HAP-1 (cell line): ENCODE measurements around the gene ZNF236.
"Not testable (repeated sequence)": the region's sequence is repeated elsewhere in the genome, so short reads cannot be mapped to it uniquely, and the experiment has no call there.

Experiments used
- DNase-seq, 2 experiments: peaks; one replicate each; pipeline ENCODE4 v3.0.0-alpha.2; 2016 to 2020; ENCODE audit warnings: low spot score in 2 of 2
- H3K27me3 ChIP-seq: fragments of 250-450 bp; sonication (Bioruptor Pico); 2 replicates; pipeline ENCODE4 v1.5.1; 2020; ENCODE audit warnings: low read depth, mild to moderate bottlenecking, moderate library complexity
- H3K36me3 ChIP-seq: fragments of 250-450 bp; sonication (Bioruptor Pico); replicated peaks from 2 replicates; pipeline ENCODE4 v1.5.1; 2020; ENCODE audit warnings: mild to moderate bottlenecking
- H3K4me1 ChIP-seq: fragments of 250-450 bp; sonication (Bioruptor Pico); 2 replicates; pipeline ENCODE4 v1.5.1; 2020; ENCODE audit warnings: mild to moderate bottlenecking
- H3K4me3 ChIP-seq: fragments of 250-450 bp; sonication (Bioruptor Pico); 2 replicates; pipeline ENCODE4 v1.5.1; 2020; ENCODE audit warnings: mild to moderate bottlenecking, moderate library complexity
- H3K9me3 ChIP-seq: fragments of 250-450 bp; sonication (Bioruptor Pico); 2 replicates; pipeline ENCODE4 v1.5.1; 2020; ENCODE audit warnings: mild to moderate bottlenecking, moderate library complexity
- in situ Hi-C: fragments of 300-500 bp; cut with MboI; formaldehyde crosslinking; loops from 3 replicates; pipeline ENCODE4 v1.14.3; 2020; ENCODE audit warnings: low sequenced_read_pairs, inconsistent platforms, mixed read lengths

Gene ZNF236

DNA sequence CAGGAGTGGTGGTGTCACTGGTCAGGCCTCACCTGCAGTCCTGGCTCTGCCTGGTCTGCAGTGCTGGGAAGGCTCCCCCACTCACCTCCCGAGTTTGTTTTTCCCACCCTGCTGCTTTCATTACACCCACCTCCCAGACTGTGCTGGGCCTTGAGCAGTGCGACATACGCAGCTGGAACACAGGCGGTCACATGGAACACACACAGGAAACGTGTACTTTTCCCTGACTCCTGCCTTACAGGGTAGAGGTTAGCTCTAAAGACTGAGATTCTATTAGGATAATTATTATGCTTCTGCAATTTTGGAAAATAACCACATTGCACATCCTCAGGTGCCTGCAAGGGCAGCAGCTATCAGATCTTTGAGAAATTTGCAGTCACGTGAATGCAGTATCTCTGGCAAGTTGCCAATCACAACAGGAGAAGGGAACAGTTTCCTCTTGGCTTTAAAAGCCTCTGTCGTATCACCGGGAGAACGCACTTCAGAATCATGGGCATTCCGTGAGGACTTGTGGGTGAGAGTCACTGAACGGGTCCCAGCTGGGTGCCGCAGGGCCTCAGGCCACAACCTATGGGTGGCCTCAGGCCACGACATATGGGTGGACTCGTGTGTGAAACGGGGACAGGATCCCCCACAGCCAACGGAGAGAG is 136.5 kb downstream of the ZNF236 start:
- Histone ChIP-seq H3K36me3 (peaks cover 7% of the 10 kb centered on the region), H3K9me3 (no peaks in the 10 kb centered on the region), H3K4me1 (no peaks in the 10 kb centered on the region), H3K27me3 (no peaks in the 10 kb centered on the region), H3K4me3 (no peak overlapping the region)
- DNase-seq = no peak
- in situ Hi-C loops = loop anchor here (10.0 kb wide), 1 partner anchor 64 kb away; no protein-coding TSS in a partner anchor

DNA sequence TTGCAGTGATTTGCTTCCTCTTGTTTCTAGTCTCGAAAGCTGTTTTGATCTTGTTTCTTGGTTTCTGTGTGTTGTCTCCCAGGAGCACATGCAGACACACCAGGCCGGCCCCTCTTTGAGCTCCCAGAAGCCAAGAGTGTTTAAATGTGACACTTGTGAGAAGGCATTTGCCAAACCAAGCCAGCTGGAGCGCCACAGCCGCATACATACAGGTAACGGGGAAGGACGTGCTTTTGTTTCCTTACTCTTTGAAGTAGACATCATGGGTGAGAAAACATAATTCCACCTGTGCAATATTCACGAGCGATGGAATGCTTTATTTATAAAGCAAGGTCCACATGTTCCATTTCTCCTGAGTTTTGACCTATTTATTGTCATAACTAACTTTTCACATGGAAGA is 137.2 kb downstream of the ZNF236 start:
- in situ Hi-C loops = loop anchor here (10.0 kb wide), 1 partner anchor 65 kb away; no protein-coding TSS in a partner anchor
- Histone ChIP-seq H3K9me3 (no peaks in the 10 kb centered on the region), H3K4me1 (peaks cover 3% of the 10 kb centered on the region), H3K4me3 (no peak overlapping the region), H3K36me3 (peaks cover 7% of the 10 kb centered on the region; the same call in 1 of the 2 replicates), H3K27me3 (no peaks in the 10 kb centered on the region)
- DNase-seq = no peak

DNA sequence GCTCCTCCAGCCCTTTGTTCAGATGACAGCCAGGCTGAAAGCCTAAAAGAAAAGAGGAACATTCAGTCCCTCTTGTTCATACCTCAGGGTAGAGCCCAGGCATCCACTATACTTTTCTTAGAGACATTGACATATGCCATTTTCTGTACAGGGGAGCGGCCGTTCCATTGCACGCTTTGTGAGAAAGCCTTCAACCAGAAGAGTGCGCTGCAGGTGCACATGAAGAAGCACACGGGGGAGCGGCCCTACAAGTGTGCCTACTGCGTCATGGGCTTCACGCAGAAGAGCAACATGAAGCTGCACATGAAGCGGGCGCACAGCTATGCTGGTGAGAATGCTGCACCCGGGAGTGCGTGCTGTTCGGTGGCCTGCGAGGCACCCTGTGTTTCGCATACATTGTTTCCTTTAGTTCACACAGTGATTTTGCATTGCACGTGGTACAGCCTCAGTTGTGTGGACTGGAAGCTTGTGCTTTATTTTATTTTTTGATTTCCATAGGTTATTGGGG is 138.2 kb downstream of the ZNF236 start:
- H3K27me3 ChIP-seq = no peaks in the 10 kb centered on the region
- H3K9me3 ChIP-seq = no peaks in the 10 kb centered on the region
- in situ Hi-C loops = no loop called here
- DNase-seq = no peak
- H3K36me3 ChIP-seq = peaks cover 5% of the 10 kb centered on the region; the same call in 1 of the 2 replicates
- H3K4me3 ChIP-seq = no peak overlapping the region
- peaks cover 10% of the 10 kb centered on the region for H3K4me1 ChIP-seq

DNA sequence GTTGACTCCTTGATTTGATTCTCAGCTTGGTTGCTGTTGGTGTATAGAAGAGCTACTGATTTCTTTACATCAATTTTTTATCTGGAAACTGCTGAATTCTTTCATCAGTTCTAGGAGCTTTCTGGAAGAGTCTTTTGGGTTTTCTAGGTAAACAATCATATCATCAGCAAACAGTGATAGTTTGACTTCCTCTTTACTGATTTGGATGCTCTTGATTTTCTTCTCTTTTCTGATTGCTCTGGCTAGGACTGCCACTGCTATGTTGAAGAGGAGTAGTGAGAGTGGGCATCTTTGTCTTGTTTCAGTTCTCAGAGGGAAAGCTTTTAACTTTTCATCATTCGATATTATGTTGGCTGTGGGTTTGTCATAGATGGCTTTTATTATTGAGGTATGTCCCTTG is 140.5 kb downstream of the ZNF236 start:
- no peaks in the 10 kb centered on the region for H3K27me3 ChIP-seq
- no peaks in the 10 kb centered on the region for H3K9me3 ChIP-seq
- H3K36me3 ChIP-seq = peaks cover 4% of the 10 kb centered on the region; the same call in 1 of the 2 replicates
- in situ Hi-C loops = no loop called here
- no peak for DNase-seq
- no peak overlapping the region for H3K4me3 ChIP-seq
- H3K4me1 ChIP-seq = peaks cover 10% of the 10 kb centered on the region

DNA sequence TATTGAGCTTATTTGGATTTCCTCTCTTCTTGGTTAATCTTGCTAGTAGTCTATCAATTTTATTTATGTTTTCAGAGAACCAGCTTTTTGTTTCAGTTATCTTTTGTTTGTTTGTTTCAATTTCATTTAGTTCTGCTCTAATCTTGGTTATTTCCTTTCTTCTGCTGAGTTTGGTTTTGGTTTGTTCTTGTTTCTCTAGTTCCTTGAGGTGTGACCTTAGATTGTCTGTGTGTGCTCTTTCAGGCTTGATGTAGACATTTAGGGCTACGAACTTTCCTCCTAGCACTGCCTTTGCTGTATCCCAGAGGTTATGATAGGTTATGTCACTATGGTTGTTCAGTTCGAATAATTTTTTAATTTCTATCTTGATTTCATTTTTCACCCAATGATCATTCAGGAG is 141.6 kb downstream of the ZNF236 start:
- Histone ChIP-seq H3K4me3 (no peak overlapping the region), H3K4me1 (peaks cover 10% of the 10 kb centered on the region), H3K9me3 (no peaks in the 10 kb centered on the region), H3K36me3 (peaks cover 4% of the 10 kb centered on the region; the same call in 1 of the 2 replicates), H3K27me3 (no peaks in the 10 kb centered on the region)
- in situ Hi-C loops = no loop called here
- DNase-seq = no peak

DNA sequence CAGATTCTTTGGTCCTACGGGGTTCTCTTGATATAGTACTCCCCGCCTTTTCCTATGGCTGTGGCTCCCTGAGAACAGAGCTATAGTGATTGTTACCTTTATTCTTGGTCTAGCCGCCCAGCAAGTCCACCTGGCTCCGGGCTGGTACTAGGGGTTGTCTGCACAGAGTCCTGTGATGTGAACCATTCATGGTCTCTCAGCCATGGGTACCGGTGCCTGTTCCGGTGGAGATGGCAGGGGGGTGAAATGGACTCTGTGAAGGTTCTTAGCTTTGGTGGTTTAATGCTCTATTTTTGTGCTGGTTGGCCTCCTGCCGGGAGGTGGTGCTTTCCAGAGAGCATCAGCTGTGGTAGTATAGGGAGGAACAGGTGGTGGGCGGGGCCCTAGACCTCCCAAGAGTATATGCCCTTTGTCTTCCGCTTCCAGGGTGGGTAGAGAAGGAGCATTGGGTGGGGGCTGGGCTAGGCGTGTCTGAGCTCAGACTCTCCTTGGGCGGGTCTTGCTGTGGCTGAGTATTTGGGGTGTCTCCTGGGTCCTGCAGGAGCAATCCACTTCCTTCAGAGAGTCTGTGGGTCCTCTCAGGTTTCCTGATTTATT is 143.3 kb downstream of the ZNF236 start:
- H3K4me1 ChIP-seq, H3K27me3 ChIP-seq, H3K36me3 ChIP-seq, H3K9me3 ChIP-seq, H3K4me3 ChIP-seq, in situ Hi-C loops: not testable (repeated sequence)
- DNase-seq = peak in 1 of 2 experiments; percentile 51

DNA sequence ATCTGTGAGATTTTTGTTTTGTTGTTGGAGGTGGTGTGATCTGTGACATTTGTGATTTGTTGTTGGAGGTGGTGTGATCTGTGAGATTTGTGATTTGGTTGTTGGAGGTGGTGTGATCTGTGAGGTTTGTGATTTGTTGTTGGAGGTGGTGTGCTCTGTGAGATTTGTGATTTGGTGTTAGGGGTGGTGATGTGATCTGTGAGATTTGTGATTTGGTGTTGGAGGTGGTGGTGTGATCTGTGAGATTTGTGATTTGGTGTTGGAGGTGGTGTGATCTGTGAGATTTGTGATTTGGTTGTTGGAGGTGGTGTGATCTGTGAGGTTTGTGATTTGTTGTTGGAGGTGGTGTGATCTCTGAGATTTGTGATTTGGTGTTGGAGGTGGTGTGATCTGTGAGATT is 144.9 kb downstream of the ZNF236 start:
- H3K36me3 ChIP-seq, in situ Hi-C loops: not testable (repeated sequence)

DNA sequence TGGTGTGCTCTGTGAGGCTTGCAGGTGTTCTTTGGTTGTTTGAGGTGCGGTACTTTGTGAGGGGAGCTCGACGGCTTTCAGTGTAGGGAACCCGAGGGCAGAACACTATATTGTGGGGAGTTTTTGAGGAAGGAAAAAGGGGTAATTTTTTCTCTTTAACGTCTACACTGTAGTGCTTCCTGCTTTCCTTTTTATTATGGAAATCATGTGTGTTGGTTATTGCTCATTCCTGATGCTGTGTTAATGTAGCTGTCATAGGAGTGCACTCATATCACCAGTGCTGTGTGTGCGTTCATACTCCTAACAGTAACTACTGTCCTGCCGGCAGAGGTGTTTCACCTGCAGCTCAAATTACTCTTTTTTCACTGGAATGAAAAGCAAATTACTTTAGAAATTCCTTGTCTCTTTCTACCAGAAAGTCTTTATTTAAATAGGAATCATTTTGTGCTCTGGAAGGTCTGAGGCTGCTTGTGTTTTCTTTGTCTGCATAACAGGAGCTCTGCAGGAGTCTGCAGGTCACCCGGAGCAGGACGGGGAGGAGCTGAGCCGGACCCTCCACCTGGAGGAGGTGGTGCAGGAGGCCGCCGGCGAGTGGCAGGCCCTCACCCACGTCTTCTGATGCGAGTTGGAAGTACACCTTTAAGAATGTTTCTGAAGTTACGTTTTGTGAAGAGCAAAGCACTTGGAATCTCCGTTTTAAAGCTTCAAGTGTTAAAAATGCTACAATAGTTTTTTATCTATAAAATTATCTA is 145.5 kb downstream of the ZNF236 start:
- DNase-seq = no peak
- H3K36me3 ChIP-seq = no peaks in the 10 kb centered on the region
- H3K4me3 ChIP-seq = no peak overlapping the region
- H3K27me3 ChIP-seq = no peaks in the 10 kb centered on the region
- in situ Hi-C loops = no loop called here
- H3K4me1 ChIP-seq = peaks cover 10% of the 10 kb centered on the region
- H3K9me3 ChIP-seq = no peaks in the 10 kb centered on the region

More for the DNA sequence above, 144.9 kb downstream of the ZNF236 start:
- H3K4me1 ChIP-seq, H3K9me3 ChIP-seq, H3K27me3 ChIP-seq, DNase-seq, H3K4me3 ChIP-seq: not testable (repeated sequence)

DNA sequence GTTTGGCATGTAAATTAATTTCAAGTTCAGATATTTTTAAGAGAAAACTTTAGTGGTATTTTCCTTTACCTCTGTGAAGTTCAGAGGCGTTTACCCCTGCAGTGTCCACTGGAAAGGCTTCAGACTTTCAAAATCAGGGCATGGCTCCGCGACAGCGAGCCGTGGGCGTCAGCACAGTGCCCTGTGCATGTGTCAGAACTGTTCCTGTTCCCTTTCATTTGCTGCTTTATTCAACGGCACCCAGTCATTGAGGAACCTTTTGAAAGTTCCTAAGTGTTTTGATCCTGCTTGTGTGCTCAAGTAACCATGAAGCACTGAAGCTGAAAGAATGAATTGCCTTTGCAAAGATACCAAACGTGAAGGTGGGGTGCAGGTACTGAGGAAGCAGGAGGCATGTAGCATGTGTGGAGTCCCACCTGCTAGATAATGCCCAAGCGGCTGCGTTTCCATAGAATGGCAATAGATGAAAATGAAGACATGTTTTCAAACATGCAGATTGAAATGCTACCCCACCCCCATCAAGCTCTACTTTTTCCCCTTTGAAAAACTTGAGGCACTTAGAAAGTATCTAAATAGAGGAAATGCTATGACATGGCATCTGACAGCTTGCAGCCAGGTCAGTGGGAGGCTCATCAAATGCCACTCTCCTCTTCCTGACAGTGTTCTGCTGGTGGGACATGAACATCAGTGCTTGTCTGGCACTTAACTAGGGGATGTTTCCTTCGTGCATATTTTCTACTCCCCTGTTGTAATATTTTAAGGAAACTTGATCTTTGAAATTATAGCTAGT is 148.6 kb downstream of the ZNF236 start:
- no peaks in the 10 kb centered on the region for H3K4me1 ChIP-seq
- no peaks in the 10 kb centered on the region for H3K36me3 ChIP-seq
- DNase-seq = no peak
- in situ Hi-C loops = no loop called here
- H3K27me3 ChIP-seq = no peaks in the 10 kb centered on the region
- H3K4me3 ChIP-seq = no peak overlapping the region
- no peaks in the 10 kb centered on the region for H3K9me3 ChIP-seq

DNA sequence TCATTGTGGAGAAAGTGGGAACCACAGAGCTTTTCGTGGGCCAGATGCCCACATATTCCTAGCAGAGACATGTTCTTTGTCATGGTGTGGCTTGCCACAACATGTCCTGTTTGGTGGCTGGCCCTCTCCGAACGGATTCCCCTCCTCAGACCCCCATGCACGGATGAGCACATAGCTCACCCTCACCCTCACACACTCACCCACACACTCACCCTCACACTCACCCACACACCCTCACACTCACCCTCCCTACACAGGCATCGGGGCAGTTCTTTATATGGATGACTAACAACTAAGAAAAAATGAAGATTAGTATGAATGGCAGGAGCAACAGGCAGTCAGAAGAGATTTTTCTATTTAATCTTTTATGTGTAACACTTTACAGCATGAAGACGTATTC is 149.9 kb downstream of the ZNF236 start:
- in situ Hi-C loops = no loop called here
- Histone ChIP-seq H3K4me3 (no peak overlapping the region), H3K36me3 (no peaks in the 10 kb centered on the region), H3K27me3 (no peaks in the 10 kb centered on the region), H3K9me3 (no peaks in the 10 kb centered on the region), H3K4me1 (no peaks in the 10 kb centered on the region)
- no peak for DNase-seq

DNA sequence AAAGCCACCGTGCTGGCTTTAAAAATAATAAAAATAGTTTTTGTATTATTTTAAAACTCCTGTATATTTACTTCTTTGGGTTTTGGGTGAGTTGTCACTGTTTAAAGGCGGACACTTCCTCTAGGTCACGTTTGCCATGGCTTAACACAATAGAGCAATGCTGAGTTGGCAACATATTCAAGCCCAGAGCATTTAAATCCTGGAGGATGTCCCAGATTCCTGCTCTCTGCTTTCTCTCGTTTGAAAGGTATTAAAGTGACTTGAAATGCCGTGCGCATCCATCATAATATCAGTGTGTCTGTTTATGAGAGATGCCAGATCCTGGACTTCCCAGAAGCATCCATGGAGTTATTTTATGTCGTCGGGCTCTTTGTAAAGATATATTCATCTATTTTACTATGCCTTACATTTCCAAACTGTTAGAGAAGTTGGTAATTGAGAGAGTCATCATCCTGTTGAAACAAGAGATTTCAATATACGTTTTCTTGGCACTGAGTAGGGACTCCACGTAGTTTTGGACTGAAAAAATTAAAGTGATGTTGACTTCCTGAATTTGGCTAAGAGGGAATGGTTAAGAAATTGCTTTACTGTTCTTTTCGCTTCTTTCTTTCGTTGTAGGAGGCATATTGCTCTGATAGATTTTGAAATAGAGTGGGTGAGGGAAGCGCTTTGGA is 150.6 kb downstream of the ZNF236 start:
- in situ Hi-C loops = no loop called here
- Histone ChIP-seq H3K36me3 (no peaks in the 10 kb centered on the region), H3K27me3 (no peaks in the 10 kb centered on the region), H3K9me3 (no peaks in the 10 kb centered on the region), H3K4me3 (no peak overlapping the region), H3K4me1 (no peaks in the 10 kb centered on the region)
- no peak for DNase-seq

DNA sequence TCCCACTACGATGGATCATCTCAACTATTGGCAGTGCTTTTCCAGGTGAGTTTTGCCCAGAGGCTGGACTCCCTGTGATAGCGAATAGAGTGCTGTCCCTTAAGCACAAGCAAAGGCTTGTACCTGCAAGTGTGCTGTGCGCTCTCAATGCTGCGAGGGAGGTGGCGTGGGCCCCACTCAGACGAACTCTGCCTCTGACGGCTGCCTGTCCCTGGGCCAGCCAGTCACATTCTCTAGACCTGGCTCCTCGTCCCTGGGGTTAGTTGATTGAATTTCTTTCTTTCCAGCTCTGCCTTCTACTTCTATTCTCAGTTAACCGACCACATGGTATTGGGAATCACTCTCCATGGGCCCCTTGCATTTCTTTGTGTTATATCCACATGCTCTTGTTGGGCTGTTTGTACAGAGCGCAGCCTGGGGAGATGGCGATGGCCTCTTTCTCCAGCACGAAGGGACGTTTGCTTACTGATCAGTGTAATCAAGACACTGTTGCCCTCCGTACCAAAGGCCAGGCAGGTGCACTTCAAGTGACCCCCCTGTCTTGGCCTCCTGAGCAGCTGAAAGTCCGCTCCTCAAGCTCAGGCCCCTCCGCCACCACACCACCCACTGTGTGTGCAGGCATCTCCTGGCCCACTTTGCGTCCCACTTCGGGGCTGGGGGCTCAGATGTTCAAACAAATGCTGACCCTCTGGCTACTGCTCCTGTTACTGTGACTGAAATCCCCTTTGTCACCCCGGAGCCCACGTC is 151.3 kb downstream of the ZNF236 start:
- Histone ChIP-seq H3K9me3 (no peaks in the 10 kb centered on the region), H3K4me1 (no peaks in the 10 kb centered on the region), H3K4me3 (no peak overlapping the region), H3K27me3 (no peaks in the 10 kb centered on the region), H3K36me3 (no peaks in the 10 kb centered on the region)
- in situ Hi-C loops = no loop called here
- DNase-seq = no peak
